RWPE2 (cell line): ENCODE results near the gene HTR6.

Source experiments
- ATAC-seq: fragments of 200-7000 bp; cut with Tn5 transposase; 3 replicates; pipeline ENCODE4 v1.9.1; 2021; ENCODE audit warnings: low read depth
- DNase-seq: peaks from one replicate; pipeline ENCODE4 v3.0.0-alpha.2; 2020; ENCODE audit warnings: low spot score
- H3K27ac ChIP-seq: fragments of 450-650 bp; 2 replicates; pipeline ENCODE4 v1.5.1; 2017; ENCODE audit warnings: mild to moderate bottlenecking; ENCODE audit not compliant: poor library complexity, severe bottlenecking
- H3K27me3 ChIP-seq: fragments of 250-450 bp; sonication (Bioruptor Pico); 2 replicates; pipeline ENCODE4 v1.5.1; 2021; ENCODE audit warnings: mild to moderate bottlenecking, moderate library complexity; ENCODE audit not compliant: insufficient read depth, poor library complexity, severe bottlenecking
- H3K36me3 ChIP-seq: fragments of 250-450 bp; sonication (Bioruptor Pico); 2 replicates; pipeline ENCODE4 v1.5.1; 2020; ENCODE audit warnings: low read depth, mild to moderate bottlenecking, moderate library complexity
- H3K4me1 ChIP-seq: fragments of 250-450 bp; sonication (Bioruptor Pico); 2 replicates; pipeline ENCODE4 v1.5.1; 2021; ENCODE audit warnings: mild to moderate bottlenecking, moderate library complexity; ENCODE audit not compliant: insufficient read depth, poor library complexity, severe bottlenecking
- H3K4me3 ChIP-seq: fragments of 250-450 bp; sonication (Bioruptor Pico); 2 replicates; pipeline ENCODE4 v1.5.1; 2021; ENCODE audit warnings: mild to moderate bottlenecking, moderate library complexity; ENCODE audit not compliant: severe bottlenecking
- H3K9me3 ChIP-seq: fragments of 250-450 bp; sonication (Bioruptor Pico); 2 replicates; pipeline ENCODE4 v1.5.1; 2021; ENCODE audit warnings: mild to moderate bottlenecking, moderate library complexity; ENCODE audit not compliant: severe bottlenecking
- CTCF ChIP-seq: fragments of 450-650 bp; IDR thresholded peaks from one replicate; pipeline ENCODE4 v1.5.1; 2017; ENCODE audit warnings: mild to moderate bottlenecking, moderate library complexity; ENCODE audit not compliant: poor library complexity, severe bottlenecking

HTR6 gene

GRCh38 chr1:19661721-19662228 is 2.9 kb upstream of the HTR6 start:
- no peaks in the 10 kb centered on the region for H3K4me1 ChIP-seq
- TF ChIP-seq CTCF: peak; percentile 92
- peaks cover 28% of the 10 kb centered on the region for H3K27me3 ChIP-seq
- ATAC-seq (no peak), DNase-seq (no peak)
- no peak overlapping the region for H3K4me3 ChIP-seq
- no peaks in the 10 kb centered on the region for H3K36me3 ChIP-seq
- no peaks in the 10 kb centered on the region for H3K9me3 ChIP-seq
- H3K27ac ChIP-seq: no peak overlapping the region

GRCh38 chr1:19662313-19662712 is 2.4 kb upstream of the HTR6 start:
- no peaks in the 10 kb centered on the region for H3K4me1 ChIP-seq
- H3K9me3 ChIP-seq: no peaks in the 10 kb centered on the region
- no peak for ATAC-seq
- no peak for DNase-seq
- H3K27me3 ChIP-seq: peaks cover 28% of the 10 kb centered on the region
- H3K36me3 ChIP-seq: no peaks in the 10 kb centered on the region
- no peak overlapping the region for H3K4me3 ChIP-seq
- no peak overlapping the region for H3K27ac ChIP-seq
- TF ChIP-seq CTCF: no peak

- Histone ChIP-seq H3K36me3 (no peaks in the 10 kb centered on the region), H3K4me3 (peak overlapping the region; percentile 30), H3K27me3 (peaks cover 28% of the 10 kb centered on the region), H3K4me1 (no peaks in the 10 kb centered on the region), H3K27ac (no peak overlapping the region), H3K9me3 (no peaks in the 10 kb centered on the region)
- no peak for DNase-seq
- TF ChIP-seq CTCF: no peak
- no peak for ATAC-seq
These were observed 466 bp downstream of the HTR6 start for GRCh38 chr1:19665186-19665495.

- Histone ChIP-seq H3K9me3 (no peaks in the 10 kb centered on the region), H3K36me3 (no peaks in the 10 kb centered on the region), H3K4me3 (no peak overlapping the region), H3K4me1 (no peaks in the 10 kb centered on the region), H3K27me3 (peaks cover 28% of the 10 kb centered on the region), H3K27ac (no peak overlapping the region)
- no peak for TF ChIP-seq CTCF
- DNase-seq (no peak), ATAC-seq (no peak)
These were observed 1.1 kb downstream of the HTR6 start for GRCh38 chr1:19665496-19666465.

GRCh38 chr1:19668888-19669287 is 4.2 kb downstream of the HTR6 start:
- H3K4me1 ChIP-seq: no peaks in the 10 kb centered on the region
- TF ChIP-seq CTCF: no peak
- ATAC-seq: peak; percentile 20; the same call in 1 of the 3 replicates
- H3K27ac ChIP-seq: no peak overlapping the region
- H3K36me3 ChIP-seq: no peaks in the 10 kb centered on the region
- no peaks in the 10 kb centered on the region for H3K9me3 ChIP-seq
- H3K4me3 ChIP-seq: no peak overlapping the region
- DNase-seq: no peak
- peaks cover 22% of the 10 kb centered on the region for H3K27me3 ChIP-seq
